A673 (cell line): ENCODE data around the gene PIK3AP1.

Source experiments
- CTCF ChIP-seq: fragments of 300-800, 200-600 bp; sonication (generic); conservative IDR thresholded peaks from 2 replicates; pipeline ENCODE4 v1.5.1; 2017; ENCODE audit warnings: low read depth, mild to moderate bottlenecking, antibody characterized with exemption, low read length, moderate library complexity, mixed read lengths
- EZH2 ChIP-seq: fragments of 200-600 bp; sonication (generic); IDR thresholded peaks from 2 replicates; pipeline ENCODE4 v1.6.1; 2017; ENCODE audit warnings: borderline replicate concordance, low read depth, mild to moderate bottlenecking, mixed read lengths, antibody characterized with exemption, low read length; ENCODE audit not compliant: poor library complexity, severe bottlenecking

DNA sequence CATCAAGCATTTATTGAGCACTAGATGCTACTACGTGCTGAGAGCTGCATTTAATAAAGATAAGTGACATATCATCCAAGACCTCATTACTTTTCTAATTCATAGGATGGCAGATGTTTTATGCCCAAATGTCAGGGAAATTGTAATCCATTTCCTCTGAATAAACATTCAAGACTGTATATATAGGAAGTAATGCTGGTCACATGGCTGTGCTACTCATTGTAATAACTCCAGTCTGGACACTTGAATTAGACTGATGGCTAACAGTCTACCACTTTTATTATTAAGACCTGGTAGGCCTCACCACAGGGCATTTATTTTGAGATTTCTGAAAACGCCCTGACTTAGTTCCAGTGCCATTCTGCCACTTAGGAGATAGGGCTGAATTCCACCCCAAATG lies 36.6 kb downstream of the PIK3AP1 start:
- TF ChIP-seq EZH2 (no peak), CTCF (no peak)
